Loucy (cell line): ENCODE measurements around the gene GNA14.
"Not testable (repeated sequence)": the region's sequence is repeated elsewhere in the genome, so short reads cannot be mapped to it uniquely, and the experiment has no call there.

Source experiments
- H2AFZ ChIP-seq: fragments of 200-600 bp; sonication (generic); 2 replicates; pipeline ENCODE4 v1.6.0; 2016; ENCODE audit warnings: antibody characterized with exemption, mild to moderate bottlenecking, low read length, moderate library complexity
- H3F3A ChIP-seq: fragments of 200-600 bp; 2 replicates; pipeline ENCODE4 v1.6.0; 2016; ENCODE audit warnings: antibody characterized with exemption, low read depth, mild to moderate bottlenecking
- H3K27me3 ChIP-seq: fragments of 200-600 bp; sonication (generic); 2 replicates; pipeline ENCODE4 v1.6.1; 2014; ENCODE audit warnings: low read length, mild to moderate bottlenecking; ENCODE audit not compliant: insufficient read depth, poor library complexity, severe bottlenecking
- H3K36me3 ChIP-seq: fragments of 200-600 bp; sonication (generic); 2 replicates; pipeline ENCODE4 v1.6.1; 2016; ENCODE audit warnings: low read length; ENCODE audit not compliant: insufficient read depth
- H3K4me1 ChIP-seq: fragments of 200-600 bp; sonication (generic); 2 replicates; pipeline ENCODE4 v1.5.1; 2014; ENCODE audit warnings: low read length, mild to moderate bottlenecking; ENCODE audit not compliant: insufficient read depth, poor library complexity, severe bottlenecking
- H3K4me2 ChIP-seq: fragments of 200-600 bp; sonication (generic); 2 replicates; pipeline ENCODE4 v1.6.0; 2014; ENCODE audit warnings: antibody characterized with exemption, low read length, low read depth, mild to moderate bottlenecking; ENCODE audit not compliant: poor library complexity, severe bottlenecking
- H3K4me3 ChIP-seq: fragments of 200-600 bp; sonication (generic); 2 replicates; pipeline ENCODE4 v1.5.1; 2014; ENCODE audit warnings: low read length, mild to moderate bottlenecking, mixed read lengths; ENCODE audit not compliant: poor library complexity, severe bottlenecking
- H3K79me2 ChIP-seq: fragments of 200-600 bp; sonication (generic); 2 replicates; pipeline ENCODE4 v1.6.1; 2014; ENCODE audit warnings: low read length; ENCODE audit not compliant: insufficient read depth
- H3K9ac ChIP-seq: fragments of 200-600 bp; sonication (generic); 2 replicates; pipeline ENCODE4 v1.6.0; 2014; ENCODE audit warnings: mild to moderate bottlenecking, low read depth, low read length, moderate library complexity; ENCODE audit not compliant: poor library complexity, severe bottlenecking
- H3K9me2 ChIP-seq: fragments of 200-600 bp; sonication (generic); replicated peaks from 2 replicates; pipeline ENCODE4 v1.6.1; 2016; ENCODE audit warnings: low read depth, low read length, mixed read lengths
- H3K9me3 ChIP-seq: fragments of 200-600 bp; sonication (generic); 2 replicates; pipeline ENCODE4 v1.6.1; 2014; ENCODE audit warnings: mild to moderate bottlenecking, antibody characterized with exemption, low read length, low read depth; ENCODE audit not compliant: insufficient read depth
- H4K20me1 ChIP-seq: fragments of 200-600 bp; sonication (generic); 2 replicates; pipeline ENCODE4 v1.6.0; 2014; ENCODE audit warnings: antibody characterized with exemption, low read length, mild to moderate bottlenecking; ENCODE audit not compliant: insufficient read depth, poor library complexity, severe bottlenecking
- EZH2phosphoT487 ChIP-seq: fragments of 200-600 bp; IDR thresholded peaks from 2 replicates; pipeline ENCODE4 v1.6.1; 2018; ENCODE audit warnings: antibody characterized with exemption, mild to moderate bottlenecking, moderate library complexity, borderline replicate concordance
- TF ChIP-seq, protein P1 (sequence below): fragments of 200-600 bp; sonication (generic); conservative IDR thresholded peaks from 2 replicates; pipeline ENCODE4 v1.5.1; 2014; ENCODE audit warnings: mild to moderate bottlenecking, antibody characterized with exemption, low read length

GNA14 gene

DNA sequence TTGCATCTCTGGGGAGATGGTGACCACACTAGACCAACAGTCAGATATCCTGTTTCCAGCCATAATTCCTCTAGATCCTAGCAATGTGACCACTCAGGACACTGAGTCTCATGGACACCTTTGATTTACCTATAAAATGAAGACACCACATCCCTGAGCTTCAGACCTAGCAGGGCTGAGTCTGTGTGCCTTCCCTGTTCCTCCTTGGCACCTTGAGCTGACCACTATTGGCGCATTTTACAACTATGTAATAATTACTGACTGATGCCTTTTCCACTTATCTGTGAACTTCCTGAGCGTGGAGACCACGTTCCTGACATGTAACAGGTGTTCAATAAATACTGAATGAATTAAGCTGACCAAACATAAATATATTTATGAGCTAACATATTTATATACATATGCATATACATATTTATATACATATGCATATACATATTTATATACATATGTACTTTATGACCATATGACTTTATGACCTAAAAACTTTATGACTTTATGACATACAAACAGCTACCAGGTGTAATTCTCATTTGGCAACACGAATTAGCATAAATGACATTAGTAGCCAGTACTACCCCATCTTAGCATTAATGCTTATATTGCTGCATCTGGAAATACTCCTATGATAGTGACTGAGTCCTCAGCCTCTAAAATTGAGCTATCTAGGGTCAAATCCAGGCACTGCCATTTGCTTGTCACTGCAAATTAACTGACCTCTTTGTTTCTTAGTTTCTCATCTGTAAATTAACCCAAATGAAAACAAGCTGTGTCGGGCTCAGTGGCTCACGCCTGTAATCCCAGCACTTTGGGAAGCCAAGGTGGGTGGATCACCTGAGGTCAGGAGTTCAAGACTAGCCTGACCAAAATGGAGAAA is 150.6 kb downstream of the GNA14 start:
- Histone ChIP-seq H3K4me3 (no peak overlapping the region), H3K36me3 (no peaks in the 10 kb centered on the region), H3K4me1 (no peaks in the 10 kb centered on the region), H2AFZ (no peak overlapping the region), H3F3A (no peaks in the 10 kb centered on the region), H3K9me3 (no peaks in the 10 kb centered on the region), H3K9ac (no peak overlapping the region), H3K27me3 (no peaks in the 10 kb centered on the region), H4K20me1 (no peaks in the 10 kb centered on the region), H3K9me2 (no peaks in the 10 kb centered on the region), H3K4me2 (no peak overlapping the region), H3K79me2 (no peaks in the 10 kb centered on the region)
- no peak for TF ChIP-seq EZH2phosphoT487
- TF ChIP-seq, protein P1, sequence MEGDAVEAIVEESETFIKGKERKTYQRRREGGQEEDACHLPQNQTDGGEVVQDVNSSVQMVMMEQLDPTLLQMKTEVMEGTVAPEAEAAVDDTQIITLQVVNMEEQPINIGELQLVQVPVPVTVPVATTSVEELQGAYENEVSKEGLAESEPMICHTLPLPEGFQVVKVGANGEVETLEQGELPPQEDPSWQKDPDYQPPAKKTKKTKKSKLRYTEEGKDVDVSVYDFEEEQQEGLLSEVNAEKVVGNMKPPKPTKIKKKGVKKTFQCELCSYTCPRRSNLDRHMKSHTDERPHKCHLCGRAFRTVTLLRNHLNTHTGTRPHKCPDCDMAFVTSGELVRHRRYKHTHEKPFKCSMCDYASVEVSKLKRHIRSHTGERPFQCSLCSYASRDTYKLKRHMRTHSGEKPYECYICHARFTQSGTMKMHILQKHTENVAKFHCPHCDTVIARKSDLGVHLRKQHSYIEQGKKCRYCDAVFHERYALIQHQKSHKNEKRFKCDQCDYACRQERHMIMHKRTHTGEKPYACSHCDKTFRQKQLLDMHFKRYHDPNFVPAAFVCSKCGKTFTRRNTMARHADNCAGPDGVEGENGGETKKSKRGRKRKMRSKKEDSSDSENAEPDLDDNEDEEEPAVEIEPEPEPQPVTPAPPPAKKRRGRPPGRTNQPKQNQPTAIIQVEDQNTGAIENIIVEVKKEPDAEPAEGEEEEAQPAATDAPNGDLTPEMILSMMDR: no peak

DNA sequence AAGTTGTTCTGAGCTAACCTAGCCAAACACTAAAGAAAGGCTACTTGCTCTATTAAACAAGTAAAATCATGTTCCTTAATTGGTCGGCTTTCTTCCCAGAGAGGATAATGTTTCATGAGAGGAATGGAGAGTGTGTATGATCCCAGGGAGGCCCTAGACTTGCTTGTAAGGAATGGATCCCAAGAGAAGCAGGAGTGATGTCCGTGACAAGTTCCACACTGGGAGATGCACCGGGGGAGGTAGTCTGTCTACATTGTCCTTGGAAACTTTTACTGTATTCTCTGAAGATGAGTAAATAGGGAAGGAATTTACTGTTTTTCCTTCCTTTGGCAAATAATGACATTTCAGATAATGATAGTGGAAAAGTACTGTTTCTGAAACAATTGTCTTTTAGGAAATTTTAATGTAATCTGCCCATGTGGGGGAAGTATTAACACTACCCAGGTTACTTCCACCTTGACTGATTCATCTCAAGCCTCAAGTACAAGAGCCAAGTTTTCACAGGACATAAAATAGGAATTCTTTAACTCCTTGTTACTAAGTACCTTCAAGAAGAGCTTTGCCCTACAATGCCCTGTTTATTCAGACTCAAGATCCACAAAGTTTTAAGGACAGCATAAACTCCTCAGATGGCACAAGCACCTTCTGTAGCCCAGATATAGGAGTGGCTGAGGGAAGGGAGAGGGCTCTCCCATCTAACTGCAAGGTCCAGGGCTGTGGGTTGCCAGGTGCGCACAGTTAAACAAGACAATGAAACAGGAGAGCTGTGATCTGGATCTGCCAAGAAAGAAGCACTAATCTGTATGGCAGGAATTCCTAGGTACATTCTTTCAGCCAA is 152.1 kb downstream of the GNA14 start:
- Histone ChIP-seq H3K9me3 (peaks cover 3% of the 10 kb centered on the region; the same call in 1 of the 2 replicates), H2AFZ (no peak overlapping the region), H3K79me2 (no peaks in the 10 kb centered on the region), H3F3A (no peaks in the 10 kb centered on the region), H3K9ac (no peak overlapping the region), H3K36me3 (no peaks in the 10 kb centered on the region), H3K4me2 (no peak overlapping the region), H3K27me3 (no peaks in the 10 kb centered on the region), H4K20me1 (no peaks in the 10 kb centered on the region), H3K4me3 (no peak overlapping the region), H3K9me2 (no peaks in the 10 kb centered on the region), H3K4me1 (no peaks in the 10 kb centered on the region)
- TF ChIP-seq EZH2phosphoT487: no peak
- TF ChIP-seq, protein P1: no peak

DNA sequence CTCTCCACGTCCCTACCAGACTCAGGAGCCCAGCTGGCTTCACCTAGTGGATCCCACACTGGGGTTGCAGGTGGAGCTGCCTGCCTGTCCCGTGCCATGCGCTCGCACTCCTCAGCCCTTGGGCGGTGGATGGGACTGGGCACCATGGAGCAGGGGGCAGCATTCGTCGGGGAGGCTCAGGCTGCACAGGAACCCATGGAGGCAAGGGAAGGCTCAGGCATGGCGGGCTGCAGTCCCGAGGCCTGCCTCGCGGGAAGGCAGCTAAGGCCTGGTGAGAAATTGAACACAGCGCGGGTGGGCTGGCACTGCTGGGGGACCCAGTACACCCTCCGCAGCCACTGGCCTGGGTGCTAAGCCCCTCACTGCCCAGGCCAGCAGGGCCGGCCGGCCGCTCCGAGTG is 157.8 kb downstream of the GNA14 start:
- not testable (repeated sequence) for H3K79me2 ChIP-seq, H3K27me3 ChIP-seq, H2AFZ ChIP-seq, H3K9ac ChIP-seq, H3K36me3 ChIP-seq, H3K4me2 ChIP-seq, H3F3A ChIP-seq, H3K4me1 ChIP-seq, H3K9me3 ChIP-seq, H3K9me2 ChIP-seq, H3K4me3 ChIP-seq, H4K20me1 ChIP-seq

DNA sequence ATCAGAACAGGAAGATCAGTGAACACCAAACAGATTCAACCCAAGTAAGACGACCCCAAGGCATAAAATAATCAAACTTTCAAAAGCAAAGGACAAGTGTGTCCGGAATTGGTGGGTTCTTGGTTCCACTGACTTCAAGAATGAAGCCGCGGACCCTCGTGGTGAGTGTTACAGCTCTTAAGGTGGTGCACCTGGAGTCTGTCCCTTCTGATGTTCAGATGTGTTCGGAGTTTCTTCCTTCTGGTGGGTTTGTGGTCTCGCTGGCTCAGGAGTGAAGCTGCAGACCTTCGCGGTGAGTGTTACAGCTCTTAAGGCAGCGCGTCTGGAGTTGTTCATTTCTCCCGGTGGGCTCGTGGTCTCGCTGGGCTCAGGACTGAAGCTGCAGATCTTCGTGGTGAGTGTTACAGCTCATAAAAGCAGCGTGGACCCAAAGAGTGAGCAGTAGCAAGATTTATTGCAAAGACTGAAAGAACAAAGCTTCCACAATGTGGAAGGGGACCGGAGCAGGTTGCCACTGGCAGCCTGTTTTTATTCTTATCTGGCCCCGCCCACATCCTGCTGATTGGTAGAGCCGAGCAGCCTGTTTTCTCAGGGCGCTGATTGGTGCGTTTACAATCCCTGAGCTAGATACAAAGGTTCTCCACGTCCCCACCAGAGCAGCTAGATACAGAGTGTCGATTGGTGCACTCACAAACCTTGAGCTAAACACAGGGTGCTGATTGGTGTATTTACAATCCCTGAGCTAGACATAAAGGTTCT is 158.5 kb downstream of the GNA14 start:
- not testable (repeated sequence) for H3K9me3 ChIP-seq, H3K36me3 ChIP-seq, H3K27me3 ChIP-seq, H4K20me1 ChIP-seq, H3K79me2 ChIP-seq, H3F3A ChIP-seq, H3K9ac ChIP-seq, H3K4me1 ChIP-seq, H3K9me2 ChIP-seq
- peak overlapping the region; percentile 61 for H3K4me2 ChIP-seq
- H3K4me3 ChIP-seq: peak overlapping the region; percentile 64
- peak overlapping the region; percentile 49 for H2AFZ ChIP-seq
